ENCODE data around the gene TMX4.

TMX4 gene

GRCh38 chr20:7938058-7938457, 81.5 kb downstream of the TMX4 start:
- H3K27ac ChIP-seq: no peak overlapping the region
- DNase-seq (ENCODE audit: low spot score): no peak
- ChIA-PET POLR2A (ENCODE audit: low non-redundant PET) (no interaction called here), CTCF (interaction anchor here (4.0 kb wide), 1 partner anchor 784 kb away, joined by 43 read pairs; no protein-coding TSS in a partner anchor)
- TF ChIP-seq CTCF (conservative IDR thresholded peaks at IDR 0.05; ENCODE audit: low read depth): no peak

- POLR2A ChIA-PET (ENCODE audit: low non-redundant PET): no interaction called here
- H3K27ac ChIP-seq: no peak overlapping the region
- CTCF ChIA-PET: interaction anchor here (0.5 to 4.0 kb wide), 4 partner anchors 8 to 1137 kb away, joined by 3 to 43 read pairs (median 3); no protein-coding TSS in a partner anchor
- DNase-seq (ENCODE audit: low spot score): no peak
- TF ChIP-seq CTCF (conservative IDR thresholded peaks at IDR 0.05; ENCODE audit: low read depth): no peak
Measured at GRCh38 chr20:7937328-7937727, 82.2 kb downstream of the TMX4 start.

- POLR2A ChIA-PET (ENCODE audit: low non-redundant PET): no interaction called here
- no peak for DNase-seq (ENCODE audit: low spot score)
- no peak overlapping the region for H3K27ac ChIP-seq
- no peak for TF ChIP-seq CTCF (conservative IDR thresholded peaks at IDR 0.05; ENCODE audit: low read depth)
- CTCF ChIA-PET: interaction anchor here (0.5 to 4.0 kb wide), 2 partner anchors 787 to 1575 kb away, joined by 5 to 43 read pairs; no protein-coding TSS in a partner anchor
Measured at GRCh38 chr20:7935027-7935551, 84.5 kb downstream of the TMX4 start.

- H3K27ac ChIP-seq: no peak overlapping the region
- CTCF ChIA-PET: interaction anchor here (0.7 to 1.3 kb wide), 2 partner anchors 348 to 789 kb away, joined by 4 to 7 read pairs; no protein-coding TSS in a partner anchor
- POLR2A ChIA-PET (ENCODE audit: low non-redundant PET): no interaction called here
- no peak for DNase-seq (ENCODE audit: low spot score)
- TF ChIP-seq CTCF (conservative IDR thresholded peaks at IDR 0.05; ENCODE audit: low read depth): no peak
Measured at GRCh38 chr20:7933346-7933745, 86.2 kb downstream of the TMX4 start.

DNA sequence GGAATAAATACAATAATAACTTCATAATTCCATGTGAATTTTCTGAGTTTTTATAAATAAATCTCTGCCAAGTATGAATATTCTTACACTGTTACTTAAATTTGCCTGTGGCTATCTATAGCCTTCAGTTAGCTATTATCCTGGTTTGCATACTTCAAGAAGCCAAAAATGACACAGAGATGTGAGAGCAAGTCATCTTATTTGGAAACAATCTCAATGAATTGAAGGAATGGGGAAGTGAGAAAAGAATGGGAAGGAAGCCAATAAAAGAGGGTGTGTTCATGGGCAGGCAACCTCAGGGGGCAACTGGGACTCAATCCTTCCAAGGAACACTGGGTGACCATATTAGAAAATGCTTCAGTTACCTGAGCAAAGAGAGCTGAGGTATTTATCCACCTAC, 89.2 kb downstream of the TMX4 start:
- ChIA-PET POLR2A (ENCODE audit: low non-redundant PET) (no interaction called here), CTCF (no interaction called here)
- no peak overlapping the region for H3K27ac ChIP-seq
- no peak for TF ChIP-seq CTCF (conservative IDR thresholded peaks at IDR 0.05; ENCODE audit: low read depth)
- no peak for DNase-seq (ENCODE audit: low spot score)
